Adipocyte (in vitro differentiated cells): Measurements from ENCODE around the gene NVL.
"Not testable (repeated sequence)": the region's sequence is repeated elsewhere in the genome, so short reads cannot be mapped to it uniquely, and the experiment has no call there.

Experiments
- DNase-seq: peaks from one replicate; pipeline ENCODE4 v3.0.0-alpha.2; 2015; ENCODE audit warnings: low read depth
- H3K27me3 ChIP-seq: replicated peaks from 2 replicates; pipeline ENCODE4 v1.7.0; 2013; ENCODE audit warnings: mild to moderate bottlenecking, low read length, moderate library complexity; ENCODE audit not compliant: control insufficient read depth, insufficient read depth
- H3K36me3 ChIP-seq: 2 replicates; pipeline ENCODE4 v1.7.0; 2013; ENCODE audit warnings: low read length, mild to moderate bottlenecking, moderate library complexity; ENCODE audit not compliant: control insufficient read depth, insufficient read depth, severe bottlenecking
- H3K4me1 ChIP-seq: 2 replicates; pipeline ENCODE4 v1.7.0; 2013; ENCODE audit warnings: mild to moderate bottlenecking, low read length, moderate library complexity; ENCODE audit not compliant: control insufficient read depth, insufficient read depth
- H3K4me3 ChIP-seq: 2 replicates; pipeline ENCODE4 v1.7.0; 2013; ENCODE audit warnings: mild to moderate bottlenecking, low read length, moderate library complexity
- H3K9ac ChIP-seq: 2 replicates; pipeline ENCODE4 v1.7.0; 2013; ENCODE audit warnings: mild to moderate bottlenecking, low read length, moderate library complexity
- H3K9me3 ChIP-seq: 2 replicates; pipeline ENCODE4 v1.7.0; 2013; ENCODE audit warnings: mild to moderate bottlenecking, low read length, moderate library complexity; ENCODE audit not compliant: control insufficient read depth

Gene NVL

GRCh38 chr1:224223819-224224714 lies 105.9 kb downstream of the NVL start:
- peak; percentile 75 for DNase-seq

GRCh38 chr1:224219612-224220059 lies 110.3 kb downstream of the NVL start:
- Histone ChIP-seq H3K4me3 (no peak overlapping the region), H3K4me1 (peaks cover 6% of the 10 kb centered on the region), H3K9ac (no peak overlapping the region), H3K36me3 (no peaks in the 10 kb centered on the region), H3K9me3 (no peaks in the 10 kb centered on the region), H3K27me3 (no peaks in the 10 kb centered on the region)
- no peak for DNase-seq

More at GRCh38 chr1:224223819-224224714, 105.9 kb downstream of the NVL start:
- Histone ChIP-seq H3K9ac (no peak overlapping the region), H3K36me3 (peaks cover 19% of the 10 kb centered on the region), H3K27me3 (no peaks in the 10 kb centered on the region), H3K9me3 (no peaks in the 10 kb centered on the region), H3K4me1 (peaks cover 6% of the 10 kb centered on the region), H3K4me3 (no peak overlapping the region)

- no peaks in the 10 kb centered on the region for H3K9me3 ChIP-seq
- H3K36me3 ChIP-seq = no peaks in the 10 kb centered on the region
- no peak for DNase-seq
- H3K4me1 ChIP-seq = peaks cover 3% of the 10 kb centered on the region
- H3K4me3 ChIP-seq = no peak overlapping the region
- H3K27me3 ChIP-seq = no peaks in the 10 kb centered on the region
- H3K9ac ChIP-seq = no peak overlapping the region
Observed at GRCh38 chr1:224219011-224219611, 110.9 kb downstream of the NVL start.

GRCh38 chr1:224217655-224218623 lies 112.0 kb downstream of the NVL start:
- H3K27me3 ChIP-seq = no peaks in the 10 kb centered on the region
- H3K4me1 ChIP-seq = peaks cover 2% of the 10 kb centered on the region
- H3K36me3 ChIP-seq = no peaks in the 10 kb centered on the region
- no peak overlapping the region for H3K9ac ChIP-seq
- H3K4me3 ChIP-seq = no peak overlapping the region
- no peak for DNase-seq
- no peaks in the 10 kb centered on the region for H3K9me3 ChIP-seq

GRCh38 chr1:224216382-224216781 lies 113.6 kb downstream of the NVL start:
- DNase-seq = no peak
- H3K9me3 ChIP-seq = no peaks in the 10 kb centered on the region
- no peaks in the 10 kb centered on the region for H3K27me3 ChIP-seq
- H3K4me1 ChIP-seq = peaks cover 14% of the 10 kb centered on the region
- H3K9ac ChIP-seq = no peak overlapping the region
- H3K36me3 ChIP-seq = no peaks in the 10 kb centered on the region
- no peak overlapping the region for H3K4me3 ChIP-seq

- no peaks in the 10 kb centered on the region for H3K9me3 ChIP-seq
- H3K4me1 ChIP-seq = peaks cover 17% of the 10 kb centered on the region
- no peaks in the 10 kb centered on the region for H3K27me3 ChIP-seq
- H3K4me3 ChIP-seq = no peak overlapping the region
- DNase-seq = no peak
- H3K9ac ChIP-seq = no peak overlapping the region
- H3K36me3 ChIP-seq = no peaks in the 10 kb centered on the region
Observed at GRCh38 chr1:224213438-224214119, 116.4 kb downstream of the NVL start.

- H3K9ac ChIP-seq = no peak overlapping the region
- no peaks in the 10 kb centered on the region for H3K27me3 ChIP-seq
- no peaks in the 10 kb centered on the region for H3K36me3 ChIP-seq
- no peak for DNase-seq
- no peak overlapping the region for H3K4me3 ChIP-seq
- peaks cover 17% of the 10 kb centered on the region for H3K4me1 ChIP-seq
- H3K9me3 ChIP-seq = no peaks in the 10 kb centered on the region
Observed at GRCh38 chr1:224212618-224213061, 117.3 kb downstream of the NVL start.

- Histone ChIP-seq H3K4me3 (no peak overlapping the region), H3K9me3 (no peaks in the 10 kb centered on the region), H3K36me3 (no peaks in the 10 kb centered on the region), H3K27me3 (no peaks in the 10 kb centered on the region), H3K4me1 (peaks cover 17% of the 10 kb centered on the region), H3K9ac (no peak overlapping the region)
- DNase-seq = peak; percentile 67
Observed at GRCh38 chr1:224211206-224211962, 118.6 kb downstream of the NVL start.

GRCh38 chr1:224205931-224206538 lies 123.9 kb downstream of the NVL start:
- not testable (repeated sequence) for H3K27me3 ChIP-seq, DNase-seq, H3K36me3 ChIP-seq, H3K9me3 ChIP-seq, H3K4me3 ChIP-seq
- peaks cover 23% of the 10 kb centered on the region for H3K4me1 ChIP-seq
- H3K9ac ChIP-seq = peak overlapping the region; percentile 54

- H3K9me3 ChIP-seq = no peaks in the 10 kb centered on the region
- H3K4me1 ChIP-seq = peaks cover 23% of the 10 kb centered on the region
- no peaks in the 10 kb centered on the region for H3K36me3 ChIP-seq
- H3K4me3 ChIP-seq = peak overlapping the region; percentile 63
- no peaks in the 10 kb centered on the region for H3K27me3 ChIP-seq
- peak overlapping the region; percentile 54 for H3K9ac ChIP-seq
- DNase-seq = peak; percentile 64
Observed at GRCh38 chr1:224205438-224205840, 124.5 kb downstream of the NVL start.
